ENCODE data around the gene ROM1.

Gene ROM1

GRCh38 chr11:62599901-62600300 lies 13.2 kb upstream of the ROM1 start:
- peak overlapping the region; percentile 89 for H3K4me3 ChIP-seq (ENCODE audit: control insufficient read depth, low read depth, low read length)
- no peak for DNase-seq (ENCODE audit: low read depth)
- no peak for TF ChIP-seq CTCF (conservative IDR thresholded peaks at IDR 0.05; ENCODE audit: control insufficient read depth, insufficient read depth, low read depth, low read length)

- TF ChIP-seq CTCF (conservative IDR thresholded peaks at IDR 0.05; ENCODE audit: control insufficient read depth, insufficient read depth, low read depth, low read length), result no peak
- no peak for DNase-seq (ENCODE audit: low read depth)
- peak overlapping the region; percentile 89 for H3K4me3 ChIP-seq (ENCODE audit: control insufficient read depth, low read depth, low read length)
These were observed 12.5 kb upstream of the ROM1 start for GRCh38 chr11:62600367-62601121.

GRCh38 chr11:62601122-62601371 lies 12.0 kb upstream of the ROM1 start:
- no peak for DNase-seq (ENCODE audit: low read depth)
- H3K4me3 ChIP-seq (ENCODE audit: control insufficient read depth, low read depth, low read length), result peak overlapping the region; percentile 89
- no peak for TF ChIP-seq CTCF (conservative IDR thresholded peaks at IDR 0.05; ENCODE audit: control insufficient read depth, insufficient read depth, low read depth, low read length)

- TF ChIP-seq CTCF (conservative IDR thresholded peaks at IDR 0.05; ENCODE audit: control insufficient read depth, insufficient read depth, low read depth, low read length), result no peak
- DNase-seq (ENCODE audit: low read depth), result peak; percentile 97
- peak within 1 kb of the TSS; percentile 89 for H3K4me3 ChIP-seq (ENCODE audit: control insufficient read depth, low read depth, low read length)
These were observed 11.5 kb upstream of the ROM1 start, which contains the start of gene MTA2 for GRCh38 chr11:62601372-62602140. Gene MTA2 (minus strand): TSS chr11:62601865. CDS start chr11:62601450, 415 bp downstream.

- DNase-seq (ENCODE audit: low read depth), result peak; percentile 52
- H3K4me3 ChIP-seq (ENCODE audit: control insufficient read depth, low read depth, low read length), result peak overlapping the region; percentile 89
- TF ChIP-seq CTCF (conservative IDR thresholded peaks at IDR 0.05; ENCODE audit: control insufficient read depth, insufficient read depth, low read depth, low read length), result no peak
These were observed 10.7 kb upstream of the ROM1 start for GRCh38 chr11:62602141-62603071.

GRCh38 chr11:62603072-62603408 lies 10.0 kb upstream of the ROM1 start:
- no peak for TF ChIP-seq CTCF (conservative IDR thresholded peaks at IDR 0.05; ENCODE audit: control insufficient read depth, insufficient read depth, low read depth, low read length)
- no peak for DNase-seq (ENCODE audit: low read depth)
- H3K4me3 ChIP-seq (ENCODE audit: control insufficient read depth, low read depth, low read length), result peak overlapping the region; percentile 89

Measured in fibroblast of mammary gland (primary cell).